Adrenal gland (tissue), 5 donors: ENCODE measurements around the gene MBLAC1.

Source experiments
- POLR2A ChIP-seq, 2 donors: fragments of 450-650 bp; IDR thresholded peaks; one replicate each; pipeline ENCODE4 v1.6.1; 2017; ENCODE audit warnings: antibody characterized with exemption in 2 of 2, mild to moderate bottlenecking in 2 of 2, moderate library complexity in 1 of 2
- TF ChIP-seq, protein P1 (sequence below), 6 experiments: fragments of 450-650 bp in 4 of 6; fragments of 200-600 bp in 2 of 6; sonication (generic) in 1 of 6; IDR thresholded peaks; 1 replicate in 5 of 6; 2 replicates in 1 of 6; pipeline versions ENCODE4 v1.5.1 to v1.8.0; 2016 to 2021; ENCODE audit warnings: antibody characterized with exemption in 6 of 6, mild to moderate bottlenecking in 2 of 6, moderate library complexity in 1 of 6
- donor health status: DM: no; HTN: no; CAD: no.

DNA sequence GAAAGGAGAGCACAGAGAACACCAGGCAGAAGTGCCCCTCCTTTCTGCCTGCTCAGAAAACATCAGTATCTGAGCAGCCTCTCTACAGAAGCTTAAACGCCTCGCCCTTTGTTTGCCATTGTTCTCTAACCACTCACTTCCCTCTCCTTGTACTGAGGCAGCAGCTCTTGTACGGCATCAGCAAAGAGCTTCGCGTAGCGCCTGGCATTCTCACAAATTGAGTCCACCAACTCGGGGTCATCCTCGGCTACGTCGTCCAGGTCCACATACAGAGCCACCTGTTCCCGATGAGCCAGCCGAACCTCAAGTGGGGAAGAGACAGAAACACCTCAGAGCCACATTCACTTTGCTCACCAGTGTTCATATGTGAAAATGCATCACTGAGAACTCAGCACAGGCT, 27.3 kb upstream of the MBLAC1 start:
- TF ChIP-seq, protein P1, sequence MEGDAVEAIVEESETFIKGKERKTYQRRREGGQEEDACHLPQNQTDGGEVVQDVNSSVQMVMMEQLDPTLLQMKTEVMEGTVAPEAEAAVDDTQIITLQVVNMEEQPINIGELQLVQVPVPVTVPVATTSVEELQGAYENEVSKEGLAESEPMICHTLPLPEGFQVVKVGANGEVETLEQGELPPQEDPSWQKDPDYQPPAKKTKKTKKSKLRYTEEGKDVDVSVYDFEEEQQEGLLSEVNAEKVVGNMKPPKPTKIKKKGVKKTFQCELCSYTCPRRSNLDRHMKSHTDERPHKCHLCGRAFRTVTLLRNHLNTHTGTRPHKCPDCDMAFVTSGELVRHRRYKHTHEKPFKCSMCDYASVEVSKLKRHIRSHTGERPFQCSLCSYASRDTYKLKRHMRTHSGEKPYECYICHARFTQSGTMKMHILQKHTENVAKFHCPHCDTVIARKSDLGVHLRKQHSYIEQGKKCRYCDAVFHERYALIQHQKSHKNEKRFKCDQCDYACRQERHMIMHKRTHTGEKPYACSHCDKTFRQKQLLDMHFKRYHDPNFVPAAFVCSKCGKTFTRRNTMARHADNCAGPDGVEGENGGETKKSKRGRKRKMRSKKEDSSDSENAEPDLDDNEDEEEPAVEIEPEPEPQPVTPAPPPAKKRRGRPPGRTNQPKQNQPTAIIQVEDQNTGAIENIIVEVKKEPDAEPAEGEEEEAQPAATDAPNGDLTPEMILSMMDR (IDR thresholded peaks at IDR 0.05), result no peak
- no peak for TF ChIP-seq POLR2A (IDR thresholded peaks at IDR 0.05)
